AG08395 (cell line): ENCODE measurements around the gene PIGU.
"Not testable (repeated sequence)": the region's sequence is repeated elsewhere in the genome, so short reads cannot be mapped to it uniquely, and the experiment has no call there.

Experiments
- DNase-seq: peaks from one replicate; pipeline ENCODE4 v3.0.0; 2012; ENCODE audit warnings: mixed read lengths, low spot score

The PIGU gene

GRCh38 chr20:34532756-34533155 lies 144.1 kb downstream of the PIGU start:
- DNase-seq: no peak

GRCh38 chr20:34532320-34532719 lies 144.6 kb downstream of the PIGU start:
- no peak for DNase-seq

DNA sequence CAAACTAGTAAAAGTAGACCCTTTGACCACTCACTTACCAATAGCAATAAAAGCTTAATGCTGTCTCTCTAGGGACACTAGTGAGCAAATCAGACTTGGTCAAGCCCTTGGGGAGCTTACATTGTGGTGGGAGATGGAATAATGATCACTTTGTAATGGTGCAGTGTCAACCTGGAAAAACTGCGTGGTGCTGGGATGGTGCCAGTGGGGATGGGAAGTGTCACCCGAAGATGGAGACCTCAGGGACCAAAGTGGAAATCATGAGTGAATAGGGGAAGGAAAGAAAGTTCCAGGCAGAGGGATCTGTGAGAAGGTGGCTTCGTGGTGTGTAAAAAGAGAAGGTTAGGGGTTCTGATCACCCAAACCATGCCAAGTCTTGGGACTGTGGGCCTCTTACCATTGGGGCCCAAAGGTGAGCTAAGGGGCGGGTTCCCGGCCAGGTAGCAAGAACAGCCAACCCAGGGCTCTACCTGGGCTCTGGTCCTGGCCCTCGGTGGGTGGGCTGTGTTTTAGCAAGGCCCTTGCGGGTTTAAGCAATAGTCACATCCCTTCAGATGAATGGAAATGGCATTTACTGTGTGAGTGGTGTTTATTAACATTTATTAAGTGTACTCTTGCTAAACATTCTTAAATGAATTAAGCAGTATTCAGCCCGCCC lies 145.2 kb downstream of the PIGU start:
- DNase-seq: no peak

DNA sequence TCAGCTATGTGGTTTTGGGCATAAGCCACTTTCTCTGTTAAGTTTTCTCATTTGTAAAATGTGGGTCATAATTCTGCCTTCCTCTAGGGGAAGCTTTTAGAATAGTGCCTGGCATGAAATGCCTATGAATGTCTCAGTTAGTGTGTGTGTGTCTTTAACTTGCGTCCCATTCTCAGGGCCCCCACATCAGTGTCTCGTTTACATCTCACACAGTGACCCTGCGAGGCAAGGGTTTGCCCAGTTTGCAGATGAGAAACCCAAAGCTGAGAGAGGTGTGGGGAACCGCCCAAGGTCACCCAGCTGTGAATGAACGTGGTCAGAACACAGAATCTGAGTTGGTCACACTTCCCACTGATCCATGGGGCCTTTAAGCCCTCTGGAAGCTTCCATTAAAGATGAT lies 146.6 kb downstream of the PIGU start:
- DNase-seq: no peak

DNA sequence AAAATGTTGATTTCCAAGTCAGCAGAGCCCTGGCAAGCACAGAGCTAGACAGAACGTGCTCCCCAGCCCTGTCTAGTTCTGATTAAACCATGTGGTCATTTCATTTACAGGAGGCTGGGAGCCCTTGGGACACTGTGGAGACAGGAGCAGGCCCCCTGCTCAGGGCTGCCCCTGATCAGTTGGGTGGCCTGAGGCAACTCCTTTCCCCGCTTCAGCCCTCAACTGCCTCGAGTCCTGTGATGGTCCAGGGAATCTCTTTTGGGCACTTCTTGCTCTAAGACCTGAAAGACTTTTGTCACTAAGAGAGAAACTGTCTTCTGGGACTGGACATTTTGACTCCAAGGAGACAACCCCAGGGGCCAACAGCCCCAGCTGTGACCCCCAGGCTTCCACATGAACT lies 147.2 kb downstream of the PIGU start:
- no peak for DNase-seq

DNA sequence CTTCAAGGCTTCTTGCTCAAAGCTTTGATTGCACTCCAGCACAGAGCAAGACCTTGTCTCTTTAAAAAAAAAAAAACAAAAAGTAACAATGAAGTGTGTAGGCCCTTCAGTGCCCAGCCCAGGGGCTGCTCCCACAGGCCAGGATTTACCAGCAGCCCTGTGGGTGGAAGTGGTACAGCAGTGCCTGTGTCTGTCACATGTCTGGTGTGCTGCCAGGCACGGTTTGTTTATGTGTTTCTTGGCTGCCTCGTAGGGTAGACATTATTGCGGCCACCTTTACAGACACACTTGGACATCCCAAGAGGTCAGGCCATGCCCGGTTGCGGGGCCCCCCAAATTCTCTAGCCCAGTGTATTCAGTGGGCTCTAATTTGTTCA lies 148.0 kb downstream of the PIGU start:
- DNase-seq: no peak

- no peak for DNase-seq
Observed at GRCh38 chr20:34527016-34527415, 149.9 kb downstream of the PIGU start.

DNA sequence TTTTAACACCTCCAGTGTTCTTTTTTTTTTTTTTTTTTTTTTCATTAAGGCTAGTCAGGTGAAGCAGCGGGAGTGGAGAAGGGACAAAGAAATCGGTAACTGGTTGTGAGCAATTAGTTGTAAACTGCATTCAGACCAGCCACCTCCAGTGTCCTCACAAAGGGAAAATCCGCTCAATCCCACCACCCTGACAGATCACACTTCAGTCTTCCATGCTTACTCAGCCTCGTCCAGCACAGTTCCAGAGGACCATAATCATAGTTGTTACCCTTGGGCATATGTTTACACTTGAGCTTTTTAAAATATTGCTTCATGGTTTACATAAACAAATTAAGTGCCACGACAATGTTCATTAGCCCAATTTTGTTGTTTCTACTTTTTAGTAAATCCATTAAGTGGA lies 150.4 kb downstream of the PIGU start:
- DNase-seq: no peak

- DNase-seq: peak; percentile 97
Observed at GRCh38 chr20:34525709-34526416, 151.0 kb downstream of the PIGU start.

DNA sequence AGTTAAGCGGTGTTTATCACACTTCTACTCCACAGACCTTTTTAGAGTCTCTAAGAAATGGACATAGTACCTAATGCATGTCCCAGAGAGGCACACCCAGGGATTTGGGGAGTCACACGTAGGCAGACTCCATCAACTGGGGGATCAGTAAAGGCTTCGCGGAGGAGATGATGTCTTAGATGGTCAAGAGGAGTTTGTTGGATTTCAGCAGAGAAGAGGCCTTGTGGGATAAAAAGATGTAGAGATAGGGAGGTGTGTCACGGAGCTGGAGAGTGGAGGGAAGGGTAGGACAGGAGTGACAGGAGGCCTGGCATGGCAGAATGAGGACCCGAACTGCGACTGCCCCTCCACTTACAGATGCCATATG lies 151.6 kb downstream of the PIGU start:
- DNase-seq: no peak

GRCh38 chr20:34524426-34524825 lies 152.5 kb downstream of the PIGU start:
- DNase-seq: no peak

- peak; percentile 49 for DNase-seq
Observed at GRCh38 chr20:34522969-34523871, 153.7 kb downstream of the PIGU start.

- DNase-seq: not testable (repeated sequence)
Observed at GRCh38 chr20:34519841-34520240, 157.1 kb downstream of the PIGU start.

DNA sequence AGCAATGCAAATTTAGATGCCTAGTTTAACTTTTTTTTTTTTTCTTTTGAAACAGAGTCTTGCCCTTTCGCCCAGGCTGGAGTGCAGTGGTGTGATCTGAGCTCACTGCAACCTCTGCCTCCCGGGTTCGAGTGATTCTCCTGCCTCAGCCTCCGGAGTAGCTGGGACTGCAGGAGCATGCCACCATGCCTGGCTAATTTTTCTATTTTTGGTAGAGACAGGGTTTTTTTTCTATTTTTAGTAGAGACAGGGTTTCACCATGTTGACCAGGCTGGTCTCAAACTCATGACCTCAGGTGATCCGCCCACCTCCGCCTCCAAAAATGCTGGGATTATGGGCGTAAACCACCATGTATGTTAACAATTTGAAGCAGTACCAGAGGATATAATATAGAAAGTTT lies 158.0 kb downstream of the PIGU start:
- not testable (repeated sequence) for DNase-seq

- DNase-seq: no peak
Observed at GRCh38 chr20:34517114-34517505, 159.8 kb downstream of the PIGU start.

- DNase-seq: peak; percentile 98
Observed at GRCh38 chr20:34516247-34517113, 160.4 kb downstream of the PIGU start, which contains the start of gene DYNLRB1. Gene DYNLRB1 (plus strand): TSS chr20:34516422. CDS start chr20:34516459, 37 bp downstream.

GRCh38 chr20:34515484-34516246 lies 161.2 kb downstream of the PIGU start:
- no peak for DNase-seq

DNA sequence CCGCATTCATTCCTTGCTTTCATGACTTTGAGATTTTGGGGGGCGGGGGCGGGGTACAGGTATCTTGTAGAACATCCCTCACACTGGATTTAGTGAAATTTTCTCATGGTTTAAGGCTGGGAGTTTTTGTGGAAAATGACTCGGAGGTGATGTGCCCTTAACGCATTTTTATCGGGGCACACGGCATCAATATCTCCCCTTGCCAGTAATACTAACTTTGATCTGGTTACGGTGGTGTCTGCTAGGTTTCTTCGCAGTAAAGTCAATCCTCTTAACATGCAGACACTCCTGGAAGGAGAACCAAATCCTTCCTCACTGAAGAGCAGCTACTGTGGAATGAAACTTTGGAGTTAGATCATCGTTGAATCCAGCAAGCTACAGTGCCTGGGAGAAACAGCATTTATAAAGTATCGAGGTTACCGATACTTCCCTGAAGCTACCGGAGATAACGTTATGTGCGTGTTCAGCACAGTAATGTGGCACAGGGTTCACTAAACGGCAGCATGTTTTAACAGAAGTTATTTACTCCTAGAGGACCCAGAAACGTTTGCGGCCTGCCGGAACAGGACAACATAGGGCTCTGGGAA lies 161.9 kb downstream of the PIGU start:
- DNase-seq: no peak

GRCh38 chr20:34514034-34514433 lies 162.9 kb downstream of the PIGU start:
- DNase-seq: not testable (repeated sequence)

DNA sequence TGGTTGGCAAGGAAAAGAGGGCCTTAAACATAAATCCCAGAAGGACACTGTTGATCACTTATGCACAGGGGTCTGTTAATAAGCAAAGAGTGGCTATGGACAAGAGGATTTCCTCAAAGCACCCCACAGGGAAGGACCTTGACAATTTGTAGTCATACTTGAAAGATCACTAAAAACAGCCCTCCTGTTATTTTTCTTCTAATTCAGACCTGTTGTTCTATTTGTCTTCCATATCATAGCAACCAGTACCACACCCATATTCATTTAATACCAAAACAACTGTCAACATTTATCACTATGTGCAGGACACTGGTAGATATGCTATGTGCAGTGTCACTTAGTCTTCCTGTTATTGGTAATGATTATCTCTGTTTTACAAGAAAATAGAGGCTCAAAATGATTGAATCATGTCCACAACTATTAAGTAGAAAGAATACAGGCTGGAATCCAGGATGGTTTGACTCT lies 163.9 kb downstream of the PIGU start:
- DNase-seq: no peak
